GM18951 (cell line): Measurements from ENCODE around the gene TENM3.

Source experiments
- POLR2A ChIP-seq: IDR thresholded peaks from 4 replicates; pipeline ENCODE4 v1.6.1; 2011; ENCODE audit warnings: mild to moderate bottlenecking; ENCODE audit not compliant: insufficient read length, insufficient read depth; ENCODE audit errors: extremely low read depth
- in situ Hi-C: fragments of 300-500 bp; cut with MboI; formaldehyde crosslinking; loops from one replicate; pipeline ENCODE4 v1.12.0; 2022; ENCODE audit warnings: low sequenced_read_pairs, mixed read lengths, inconsistent platforms; ENCODE audit not compliant: unreplicated experiment

The TENM3 gene

GRCh38 chr4:182741054-182741453, 497.9 kb downstream of the TENM3 start:
- TF ChIP-seq POLR2A: no peak
- in situ Hi-C loops: no loop called here

- in situ Hi-C loops: no loop called here
- TF ChIP-seq POLR2A: no peak
Observed at GRCh38 chr4:182741914-182742313, 498.7 kb downstream of the TENM3 start.

GRCh38 chr4:182743815-182744214, 500.6 kb downstream of the TENM3 start:
- no peak for TF ChIP-seq POLR2A
- in situ Hi-C loops: no loop called here

GRCh38 chr4:182745237-182745636, 502.0 kb downstream of the TENM3 start:
- in situ Hi-C loops: no loop called here
- no peak for TF ChIP-seq POLR2A

GRCh38 chr4:182746876-182747275, 503.7 kb downstream of the TENM3 start:
- in situ Hi-C loops: no loop called here
- TF ChIP-seq POLR2A: no peak

GRCh38 chr4:182748283-182748682, 505.1 kb downstream of the TENM3 start:
- in situ Hi-C loops: no loop called here

GRCh38 chr4:182748949-182749348, 505.7 kb downstream of the TENM3 start:
- TF ChIP-seq POLR2A: no peak
- in situ Hi-C loops: no loop called here

More at GRCh38 chr4:182748283-182748682, 505.1 kb downstream of the TENM3 start:
- TF ChIP-seq POLR2A: no peak

- TF ChIP-seq POLR2A: no peak
- in situ Hi-C loops: no loop called here
Observed at GRCh38 chr4:182749667-182750167, 506.5 kb downstream of the TENM3 start.

- in situ Hi-C loops: no loop called here
- no peak for TF ChIP-seq POLR2A
Observed at GRCh38 chr4:182752158-182752910, 509.1 kb downstream of the TENM3 start.

GRCh38 chr4:182754895-182755294, 511.7 kb downstream of the TENM3 start:
- TF ChIP-seq POLR2A: no peak
- in situ Hi-C loops: no loop called here

GRCh38 chr4:182756161-182756690, 513.0 kb downstream of the TENM3 start:
- in situ Hi-C loops: no loop called here

GRCh38 chr4:182758273-182758672, 515.1 kb downstream of the TENM3 start:
- in situ Hi-C loops: no loop called here
- TF ChIP-seq POLR2A: no peak

More at GRCh38 chr4:182756161-182756690, 513.0 kb downstream of the TENM3 start:
- TF ChIP-seq POLR2A: no peak

- TF ChIP-seq POLR2A: no peak
- in situ Hi-C loops: no loop called here
Observed at GRCh38 chr4:182760551-182761043, 517.4 kb downstream of the TENM3 start.

GRCh38 chr4:182764137-182764536, 520.9 kb downstream of the TENM3 start:
- in situ Hi-C loops: no loop called here
- no peak for TF ChIP-seq POLR2A
